GM19099 (cell line): Measurements from ENCODE around the gene SLC23A1.

Experiments used
- POLR2A ChIP-seq: IDR thresholded peaks from 3 replicates; pipeline ENCODE4 v1.6.1; 2011; ENCODE audit warnings: low read depth; ENCODE audit not compliant: insufficient read length; ENCODE audit errors: extremely low read depth

Gene SLC23A1

GRCh38 chr5:139410993-139411828 is 28.1 kb upstream of the SLC23A1 start:
- no peak for TF ChIP-seq POLR2A

GRCh38 chr5:139410121-139410992 is 27.3 kb upstream of the SLC23A1 start:
- no peak for TF ChIP-seq POLR2A

GRCh38 chr5:139408191-139408590 is 25.1 kb upstream of the SLC23A1 start:
- no peak for TF ChIP-seq POLR2A

- no peak for TF ChIP-seq POLR2A
These were observed 24.4 kb upstream of the SLC23A1 start for GRCh38 chr5:139407517-139407916.

- TF ChIP-seq POLR2A: no peak
These were observed 23.9 kb upstream of the SLC23A1 start for GRCh38 chr5:139406963-139407362.

- TF ChIP-seq POLR2A: no peak
These were observed 21.4 kb upstream of the SLC23A1 start for GRCh38 chr5:139404484-139404840.

GRCh38 chr5:139403787-139404483 is 20.8 kb upstream of the SLC23A1 start, which contains the start of gene SPATA24:
SPATA24 (minus strand) TSS chr5:139404089; CDS start chr5:139404060, 29 bp downstream.
- TF ChIP-seq POLR2A: peak; percentile 58

GRCh38 chr5:139403418-139403786 is 20.3 kb upstream of the SLC23A1 start:
- TF ChIP-seq POLR2A: no peak

GRCh38 chr5:139402561-139403158 is 19.6 kb upstream of the SLC23A1 start:
- TF ChIP-seq POLR2A: peak; percentile 12

- no peak for TF ChIP-seq POLR2A
These were observed 18.4 kb upstream of the SLC23A1 start for GRCh38 chr5:139401546-139401945.

GRCh38 chr5:139399501-139400121 is 16.5 kb upstream of the SLC23A1 start:
- TF ChIP-seq POLR2A: no peak

GRCh38 chr5:139397921-139398320 is 14.8 kb upstream of the SLC23A1 start:
- TF ChIP-seq POLR2A: no peak

- TF ChIP-seq POLR2A: no peak
These were observed 13.6 kb upstream of the SLC23A1 start for GRCh38 chr5:139396691-139397090.

- no peak for TF ChIP-seq POLR2A
These were observed 12.9 kb upstream of the SLC23A1 start for GRCh38 chr5:139395844-139396640.
